GM23338 (cell line): ENCODE data around the gene NGEF. TPM values are rescaled to one million over a fixed set of nuclear protein-coding genes. Genes with fewer than 3 reads are reported as not detected.

Source experiments
- ATAC-seq: fragments of 200-7000 bp; cut with Tn5 transposase; 3 replicates; pipeline ENCODE4 v1.9.1; 2020
- DNase-seq: peaks from one replicate; pipeline ENCODE4 v3.0.0-alpha.2; 2015; ENCODE audit warnings: low spot score
- H2AFZ ChIP-seq: fragments of 200-600 bp; sonication (generic); 2 replicates; pipeline ENCODE4 v1.8.0; 2016; ENCODE audit warnings: antibody characterized with exemption, mild to moderate bottlenecking, moderate library complexity
- H3F3A ChIP-seq: fragments of 200-600 bp; sonication (generic); replicated peaks from 2 replicates; pipeline ENCODE4 v1.8.0; 2017; ENCODE audit warnings: antibody characterized with exemption, mixed run types, low read depth
- H3K27ac ChIP-seq: fragments of 200-600 bp; sonication (generic); 2 replicates; pipeline ENCODE4 v1.6.1; 2016; ENCODE audit warnings: low read depth
- H3K27me3 ChIP-seq: fragments of 200-600 bp; sonication (generic); 2 replicates; pipeline ENCODE4 v1.8.0; 2016; ENCODE audit warnings: mild to moderate bottlenecking, mixed run types, moderate library complexity; ENCODE audit not compliant: insufficient read depth
- H3K36me3 ChIP-seq: fragments of 200-600 bp; sonication (generic); 2 replicates; pipeline ENCODE4 v1.8.0; 2016; ENCODE audit warnings: mild to moderate bottlenecking; ENCODE audit not compliant: insufficient read depth
- H3K4me1 ChIP-seq: fragments of 200-600 bp; sonication (generic); 2 replicates; pipeline ENCODE4 v1.8.0; 2016; ENCODE audit warnings: mild to moderate bottlenecking, moderate library complexity; ENCODE audit not compliant: insufficient read depth
- H3K4me2 ChIP-seq: fragments of 200-600 bp; sonication (generic); 2 replicates; pipeline ENCODE4 v1.7.1; 2017; ENCODE audit warnings: mixed run types
- H3K4me3 ChIP-seq: fragments of 200-600 bp; sonication (generic); 2 replicates; pipeline ENCODE4 v1.6.1; 2016; ENCODE audit warnings: mixed run types
- H3K79me2 ChIP-seq: fragments of 200-600 bp; sonication (generic); replicated peaks from 2 replicates; pipeline ENCODE4 v1.8.0; 2017; ENCODE audit warnings: mild to moderate bottlenecking; ENCODE audit not compliant: insufficient read depth
- H3K9me2 ChIP-seq: fragments of 200-600 bp; sonication (generic); 2 replicates; pipeline ENCODE4 v1.8.0; 2017; ENCODE audit not compliant: insufficient read depth
- H4K20me1 ChIP-seq: fragments of 200-600 bp; sonication (generic); replicated peaks from 2 replicates; pipeline ENCODE4 v1.8.0; 2017; ENCODE audit warnings: mild to moderate bottlenecking; ENCODE audit not compliant: insufficient read depth
- H3K27ac Mint-ChIP-seq: 2 replicates; pipeline ENCODE4 v1.8.0; 2020; ENCODE audit warnings: inconsistent platforms, mild to moderate bottlenecking, moderate library complexity, mixed read lengths
- H3K27me3 Mint-ChIP-seq: 3 replicates; pipeline ENCODE4 v1.8.0; 2022; ENCODE audit warnings: low read depth, mild to moderate bottlenecking, moderate library complexity, mixed read lengths, inconsistent platforms; ENCODE audit not compliant: insufficient read depth, poor library complexity
- H3K36me3 Mint-ChIP-seq: 3 replicates; pipeline ENCODE4 v1.8.0; 2021; ENCODE audit warnings: low read depth, mild to moderate bottlenecking, inconsistent platforms, moderate library complexity, mixed read lengths
- H3K4me1 Mint-ChIP-seq: 3 replicates; pipeline ENCODE4 v1.8.0; 2020; ENCODE audit warnings: mild to moderate bottlenecking, inconsistent platforms, mixed read lengths
- H3K4me3 Mint-ChIP-seq: 3 replicates; pipeline ENCODE4 v1.8.0; 2021; ENCODE audit warnings: moderate library complexity, mild to moderate bottlenecking, inconsistent platforms, mixed read lengths
- H3K9me3 Mint-ChIP-seq: 3 replicates; pipeline ENCODE4 v1.8.0; 2020; ENCODE audit warnings: moderate library complexity, mild to moderate bottlenecking, inconsistent platforms, mixed read lengths
- CREB1 ChIP-seq: fragments of 250-450 bp; sonication (Bioruptor Pico); IDR thresholded peaks from 2 replicates; pipeline ENCODE4 v1.5.0; 2020; ENCODE audit warnings: low read depth, mild to moderate bottlenecking, moderate library complexity
- EZH2 ChIP-seq: fragments of 200-600 bp; sonication (generic); IDR thresholded peaks from one replicate; pipeline ENCODE4 v1.8.0; 2017; ENCODE audit warnings: antibody characterized with exemption, mild to moderate bottlenecking, low read depth; ENCODE audit not compliant: unreplicated experiment
- EZH2phosphoT487 ChIP-seq: fragments of 200-600 bp; sonication (generic); IDR thresholded peaks from one replicate; pipeline ENCODE4 v1.8.1; 2018; ENCODE audit warnings: antibody characterized with exemption; ENCODE audit not compliant: unreplicated experiment
- JUNB ChIP-seq: IDR thresholded peaks from one replicate; pipeline ENCODE4 v1.6.1; 2016; ENCODE audit warnings: antibody characterized with exemption; ENCODE audit not compliant: unreplicated experiment
- NANOG ChIP-seq: IDR thresholded peaks from 2 replicates; pipeline ENCODE4 v1.6.1; 2016; ENCODE audit warnings: antibody characterized with exemption, borderline replicate concordance
- POLR2AphosphoS5 ChIP-seq: IDR thresholded peaks from 2 replicates; pipeline ENCODE4 v1.6.1; 2016; ENCODE audit warnings: antibody characterized with exemption, low read depth
- STAT1 ChIP-seq: IDR thresholded peaks from one replicate; pipeline ENCODE4 v1.6.1; 2016; ENCODE audit warnings: antibody characterized with exemption; ENCODE audit not compliant: unreplicated experiment
- ZNF114 ChIP-seq: fragments of 250-450 bp; sonication (Bioruptor Pico); IDR thresholded peaks from 2 replicates; pipeline ENCODE4 v1.5.0; 2020; ENCODE audit warnings: mild to moderate bottlenecking, moderate library complexity
- ZNF331 ChIP-seq: fragments of 250-450 bp; sonication (Bioruptor Pico); IDR thresholded peaks from 2 replicates; pipeline ENCODE4 v1.5.0; 2020; ENCODE audit warnings: low read depth, mild to moderate bottlenecking, moderate library complexity
- polyA plus RNA-seq: library from polyadenylated mRNA; unstranded; fragments of >200 nt; fragmentation: Nextera tagmentation; extraction: Ambion mirVana; gene quantifications from 2 replicates; pipeline ENCODE4 v1.2.1, GENCODE V29; 2016
- total RNA-seq: library from RNA; depleted of rRNA; stranded (reverse); fragments of >200 nt; shearing (Covaris generic); gene quantifications from 2 replicates; pipeline ENCODE4 v1.2.3, GENCODE V29; 2014
- TF ChIP-seq, protein P1 (sequence below), 2 experiments: fragments of 200-600 bp in 1 of 2; sonication (generic) in 1 of 2; conservative IDR thresholded peaks; 2 replicates each; pipeline versions ENCODE4 v1.5.1 to v1.6.1; 2016 to 2017; ENCODE audit warnings: antibody characterized with exemption in 2 of 2, low read depth in 2 of 2, mild to moderate bottlenecking in 2 of 2, moderate library complexity in 1 of 2
- TF ChIP-seq, protein P2 (sequence below): fragments of 250-450 bp; sonication (Bioruptor Pico); IDR thresholded peaks from 2 replicates; pipeline ENCODE4 v1.5.0; 2020; ENCODE audit warnings: mild to moderate bottlenecking, moderate library complexity
- TF ChIP-seq, protein P3 (sequence below): IDR thresholded peaks from 2 replicates; pipeline ENCODE4 v1.6.1; 2016; ENCODE audit warnings: antibody characterized with exemption
- TF ChIP-seq, protein P4 (sequence below): IDR thresholded peaks from one replicate; pipeline ENCODE4 v1.6.1; 2018; ENCODE audit warnings: antibody characterized with exemption; ENCODE audit not compliant: unreplicated experiment

The NGEF gene
- total and polyA plus RNA-seq, 2 experiments from 2014 or later: 1.8 to 5.4 TPM

DNA sequence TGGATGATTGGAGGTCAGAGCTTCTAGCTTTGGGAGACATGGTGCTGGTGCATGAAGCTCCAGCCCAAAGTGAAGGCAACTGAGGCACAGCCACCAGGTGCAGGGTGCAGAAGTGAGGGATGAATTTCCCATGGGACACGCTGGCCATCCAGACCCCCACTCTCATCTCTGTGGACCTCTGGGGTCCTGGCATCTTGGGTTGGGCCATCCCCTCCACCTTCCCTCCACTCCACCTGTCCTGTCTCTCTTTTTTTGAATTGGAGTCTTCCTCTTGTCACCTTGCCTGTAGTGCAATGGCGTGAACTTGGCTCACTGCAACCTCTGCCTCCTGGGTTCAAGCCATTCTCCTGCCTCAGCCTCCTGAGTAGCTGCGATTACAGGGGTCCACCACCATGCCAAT is 3.4 kb downstream of the NGEF start:
- H4K20me1 ChIP-seq: no peaks in the 10 kb centered on the region
- H3K4me1 Mint-ChIP-seq: no peaks in the 10 kb centered on the region
- H3K27ac ChIP-seq: no peak overlapping the region
- no peaks in the 10 kb centered on the region for H3K4me1 ChIP-seq
- H2AFZ ChIP-seq: no peak overlapping the region
- no peaks in the 10 kb centered on the region for H3K9me3 Mint-ChIP-seq
- no peak overlapping the region for H3K4me3 ChIP-seq
- no peaks in the 10 kb centered on the region for H3K79me2 ChIP-seq
- H3K36me3 Mint-ChIP-seq: no peaks in the 10 kb centered on the region
- no peaks in the 10 kb centered on the region for H3K9me2 ChIP-seq
- H3K27me3 ChIP-seq: no peaks in the 10 kb centered on the region
- peaks cover 6% of the 10 kb centered on the region for H3K27me3 Mint-ChIP-seq
- no peak overlapping the region for H3K27ac Mint-ChIP-seq
- no peaks in the 10 kb centered on the region for H3K36me3 ChIP-seq
- DNase-seq (no peak), ATAC-seq (no peak)
- no peak overlapping the region for H3K4me3 Mint-ChIP-seq
- no peaks in the 10 kb centered on the region for H3F3A ChIP-seq
- H3K4me2 ChIP-seq: no peak overlapping the region
- no peak for TF ChIP-seq POLR2AphosphoS5
- TF ChIP-seq STAT1: no peak
- TF ChIP-seq, protein P1, sequence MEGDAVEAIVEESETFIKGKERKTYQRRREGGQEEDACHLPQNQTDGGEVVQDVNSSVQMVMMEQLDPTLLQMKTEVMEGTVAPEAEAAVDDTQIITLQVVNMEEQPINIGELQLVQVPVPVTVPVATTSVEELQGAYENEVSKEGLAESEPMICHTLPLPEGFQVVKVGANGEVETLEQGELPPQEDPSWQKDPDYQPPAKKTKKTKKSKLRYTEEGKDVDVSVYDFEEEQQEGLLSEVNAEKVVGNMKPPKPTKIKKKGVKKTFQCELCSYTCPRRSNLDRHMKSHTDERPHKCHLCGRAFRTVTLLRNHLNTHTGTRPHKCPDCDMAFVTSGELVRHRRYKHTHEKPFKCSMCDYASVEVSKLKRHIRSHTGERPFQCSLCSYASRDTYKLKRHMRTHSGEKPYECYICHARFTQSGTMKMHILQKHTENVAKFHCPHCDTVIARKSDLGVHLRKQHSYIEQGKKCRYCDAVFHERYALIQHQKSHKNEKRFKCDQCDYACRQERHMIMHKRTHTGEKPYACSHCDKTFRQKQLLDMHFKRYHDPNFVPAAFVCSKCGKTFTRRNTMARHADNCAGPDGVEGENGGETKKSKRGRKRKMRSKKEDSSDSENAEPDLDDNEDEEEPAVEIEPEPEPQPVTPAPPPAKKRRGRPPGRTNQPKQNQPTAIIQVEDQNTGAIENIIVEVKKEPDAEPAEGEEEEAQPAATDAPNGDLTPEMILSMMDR (conservative IDR thresholded peaks at IDR 0.05; ENCODE audit: low read depth in 2 of 2): no peak
- TF ChIP-seq EZH2phosphoT487: no peak
- TF ChIP-seq, protein P2, sequence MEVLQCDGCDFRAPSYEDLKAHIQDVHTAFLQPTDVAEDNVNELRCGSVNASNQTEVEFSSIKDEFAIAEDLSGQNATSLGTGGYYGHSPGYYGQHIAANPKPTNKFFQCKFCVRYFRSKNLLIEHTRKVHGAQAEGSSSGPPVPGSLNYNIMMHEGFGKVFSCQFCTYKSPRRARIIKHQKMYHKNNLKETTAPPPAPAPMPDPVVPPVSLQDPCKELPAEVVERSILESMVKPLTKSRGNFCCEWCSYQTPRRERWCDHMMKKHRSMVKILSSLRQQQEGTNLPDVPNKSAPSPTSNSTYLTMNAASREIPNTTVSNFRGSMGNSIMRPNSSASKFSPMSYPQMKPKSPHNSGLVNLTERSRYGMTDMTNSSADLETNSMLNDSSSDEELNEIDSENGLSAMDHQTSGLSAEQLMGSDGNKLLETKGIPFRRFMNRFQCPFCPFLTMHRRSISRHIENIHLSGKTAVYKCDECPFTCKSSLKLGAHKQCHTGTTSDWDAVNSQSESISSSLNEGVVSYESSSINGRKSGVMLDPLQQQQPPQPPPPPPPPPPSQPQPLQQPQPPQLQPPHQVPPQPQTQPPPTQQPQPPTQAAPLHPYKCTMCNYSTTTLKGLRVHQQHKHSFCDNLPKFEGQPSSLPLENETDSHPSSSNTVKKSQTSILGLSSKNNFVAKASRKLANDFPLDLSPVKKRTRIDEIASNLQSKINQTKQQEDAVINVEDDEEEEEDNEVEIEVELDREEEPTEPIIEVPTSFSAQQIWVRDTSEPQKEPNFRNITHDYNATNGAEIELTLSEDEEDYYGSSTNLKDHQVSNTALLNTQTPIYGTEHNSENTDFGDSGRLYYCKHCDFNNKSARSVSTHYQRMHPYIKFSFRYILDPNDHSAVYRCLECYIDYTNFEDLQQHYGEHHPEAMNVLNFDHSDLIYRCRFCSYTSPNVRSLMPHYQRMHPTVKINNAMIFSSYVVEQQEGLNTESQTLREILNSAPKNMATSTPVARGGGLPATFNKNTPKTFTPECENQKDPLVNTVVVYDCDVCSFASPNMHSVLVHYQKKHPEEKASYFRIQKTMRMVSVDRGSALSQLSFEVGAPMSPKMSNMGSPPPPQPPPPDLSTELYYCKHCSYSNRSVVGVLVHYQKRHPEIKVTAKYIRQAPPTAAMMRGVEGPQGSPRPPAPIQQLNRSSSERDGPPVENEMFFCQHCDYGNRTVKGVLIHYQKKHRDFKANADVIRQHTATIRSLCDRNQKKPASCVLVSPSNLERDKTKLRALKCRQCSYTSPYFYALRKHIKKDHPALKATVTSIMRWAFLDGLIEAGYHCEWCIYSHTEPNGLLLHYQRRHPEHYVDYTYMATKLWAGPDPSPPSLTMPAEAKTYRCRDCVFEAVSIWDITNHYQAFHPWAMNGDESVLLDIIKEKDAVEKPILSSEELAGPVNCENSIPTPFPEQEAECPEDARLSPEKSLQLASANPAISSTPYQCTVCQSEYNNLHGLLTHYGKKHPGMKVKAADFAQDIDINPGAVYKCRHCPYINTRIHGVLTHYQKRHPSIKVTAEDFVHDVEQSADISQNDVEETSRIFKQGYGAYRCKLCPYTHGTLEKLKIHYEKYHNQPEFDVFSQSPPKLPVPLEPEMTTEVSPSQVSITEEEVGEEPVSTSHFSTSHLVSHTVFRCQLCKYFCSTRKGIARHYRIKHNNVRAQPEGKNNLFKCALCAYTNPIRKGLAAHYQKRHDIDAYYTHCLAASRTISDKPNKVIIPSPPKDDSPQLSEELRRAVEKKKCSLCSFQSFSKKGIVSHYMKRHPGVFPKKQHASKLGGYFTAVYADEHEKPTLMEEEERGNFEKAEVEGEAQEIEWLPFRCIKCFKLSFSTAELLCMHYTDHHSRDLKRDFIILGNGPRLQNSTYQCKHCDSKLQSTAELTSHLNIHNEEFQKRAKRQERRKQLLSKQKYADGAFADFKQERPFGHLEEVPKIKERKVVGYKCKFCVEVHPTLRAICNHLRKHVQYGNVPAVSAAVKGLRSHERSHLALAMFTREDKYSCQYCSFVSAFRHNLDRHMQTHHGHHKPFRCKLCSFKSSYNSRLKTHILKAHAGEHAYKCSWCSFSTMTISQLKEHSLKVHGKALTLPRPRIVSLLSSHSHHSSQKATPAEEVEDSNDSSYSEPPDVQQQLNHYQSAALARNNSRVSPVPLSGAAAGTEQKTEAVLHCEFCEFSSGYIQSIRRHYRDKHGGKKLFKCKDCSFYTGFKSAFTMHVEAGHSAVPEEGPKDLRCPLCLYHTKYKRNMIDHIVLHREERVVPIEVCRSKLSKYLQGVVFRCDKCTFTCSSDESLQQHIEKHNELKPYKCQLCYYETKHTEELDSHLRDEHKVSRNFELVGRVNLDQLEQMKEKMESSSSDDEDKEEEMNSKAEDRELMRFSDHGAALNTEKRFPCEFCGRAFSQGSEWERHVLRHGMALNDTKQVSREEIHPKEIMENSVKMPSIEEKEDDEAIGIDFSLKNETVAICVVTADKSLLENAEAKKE (CRISPR knock-in tag): no peak
- TF ChIP-seq EZH2: no peak
- TF ChIP-seq, protein P3, sequence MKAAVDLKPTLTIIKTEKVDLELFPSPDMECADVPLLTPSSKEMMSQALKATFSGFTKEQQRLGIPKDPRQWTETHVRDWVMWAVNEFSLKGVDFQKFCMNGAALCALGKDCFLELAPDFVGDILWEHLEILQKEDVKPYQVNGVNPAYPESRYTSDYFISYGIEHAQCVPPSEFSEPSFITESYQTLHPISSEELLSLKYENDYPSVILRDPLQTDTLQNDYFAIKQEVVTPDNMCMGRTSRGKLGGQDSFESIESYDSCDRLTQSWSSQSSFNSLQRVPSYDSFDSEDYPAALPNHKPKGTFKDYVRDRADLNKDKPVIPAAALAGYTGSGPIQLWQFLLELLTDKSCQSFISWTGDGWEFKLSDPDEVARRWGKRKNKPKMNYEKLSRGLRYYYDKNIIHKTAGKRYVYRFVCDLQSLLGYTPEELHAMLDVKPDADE: no peak
- TF ChIP-seq, protein P4, sequence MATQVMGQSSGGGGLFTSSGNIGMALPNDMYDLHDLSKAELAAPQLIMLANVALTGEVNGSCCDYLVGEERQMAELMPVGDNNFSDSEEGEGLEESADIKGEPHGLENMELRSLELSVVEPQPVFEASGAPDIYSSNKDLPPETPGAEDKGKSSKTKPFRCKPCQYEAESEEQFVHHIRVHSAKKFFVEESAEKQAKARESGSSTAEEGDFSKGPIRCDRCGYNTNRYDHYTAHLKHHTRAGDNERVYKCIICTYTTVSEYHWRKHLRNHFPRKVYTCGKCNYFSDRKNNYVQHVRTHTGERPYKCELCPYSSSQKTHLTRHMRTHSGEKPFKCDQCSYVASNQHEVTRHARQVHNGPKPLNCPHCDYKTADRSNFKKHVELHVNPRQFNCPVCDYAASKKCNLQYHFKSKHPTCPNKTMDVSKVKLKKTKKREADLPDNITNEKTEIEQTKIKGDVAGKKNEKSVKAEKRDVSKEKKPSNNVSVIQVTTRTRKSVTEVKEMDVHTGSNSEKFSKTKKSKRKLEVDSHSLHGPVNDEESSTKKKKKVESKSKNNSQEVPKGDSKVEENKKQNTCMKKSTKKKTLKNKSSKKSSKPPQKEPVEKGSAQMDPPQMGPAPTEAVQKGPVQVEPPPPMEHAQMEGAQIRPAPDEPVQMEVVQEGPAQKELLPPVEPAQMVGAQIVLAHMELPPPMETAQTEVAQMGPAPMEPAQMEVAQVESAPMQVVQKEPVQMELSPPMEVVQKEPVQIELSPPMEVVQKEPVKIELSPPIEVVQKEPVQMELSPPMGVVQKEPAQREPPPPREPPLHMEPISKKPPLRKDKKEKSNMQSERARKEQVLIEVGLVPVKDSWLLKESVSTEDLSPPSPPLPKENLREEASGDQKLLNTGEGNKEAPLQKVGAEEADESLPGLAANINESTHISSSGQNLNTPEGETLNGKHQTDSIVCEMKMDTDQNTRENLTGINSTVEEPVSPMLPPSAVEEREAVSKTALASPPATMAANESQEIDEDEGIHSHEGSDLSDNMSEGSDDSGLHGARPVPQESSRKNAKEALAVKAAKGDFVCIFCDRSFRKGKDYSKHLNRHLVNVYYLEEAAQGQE: no peak
- TF ChIP-seq ZNF114 (CRISPR knock-in tag): no peak
- no peak for TF ChIP-seq ZNF331 (CRISPR knock-in tag)
- no peak for TF ChIP-seq JUNB
- TF ChIP-seq NANOG: no peak
- no peak for TF ChIP-seq CREB1 (CRISPR knock-in tag)
